NCI-H2227 (cell line): ENCODE data around the gene COX4I1.

Source experiments
- DNase-seq: peaks from one replicate; lab custom pipeline; 2025; ENCODE audit not compliant: unreplicated experiment; lab: John Stamatoyannopoulos, UW

Gene COX4I1

GRCh38 chr16:85799497-85800320 lies at the start of gene COX4I1, which contains the start of gene EMC8:
COX4I1 (plus strand) TSS chr16:85799695; CDS start chr16:85801206, 1,511 bp downstream.
EMC8 (minus strand) TSS chr16:85799544; CDS start chr16:85799295, 249 bp downstream.
- peak; percentile 93 for DNase-seq

GRCh38 chr16:85749771-85750145 lies 49.7 kb upstream of the COX4I1 start:
- DNase-seq, result no peak

GRCh38 chr16:85750146-85750826 lies 49.2 kb upstream of the COX4I1 start:
- peak; percentile 16 for DNase-seq

- peak; percentile 20 for DNase-seq
Observed at GRCh38 chr16:85750827-85751697, 48.4 kb upstream of the COX4I1 start, which contains the start of gene C16orf74. C16orf74 (minus strand) TSS chr16:85751096; CDS start chr16:85735217, 15,879 bp downstream.

GRCh38 chr16:85751698-85752501 lies 47.6 kb upstream of the COX4I1 start:
- no peak for DNase-seq

GRCh38 chr16:85752511-85753420 lies 46.7 kb upstream of the COX4I1 start:
- peak; percentile 41 for DNase-seq

GRCh38 chr16:85753559-85753958 lies 45.9 kb upstream of the COX4I1 start:
- no peak for DNase-seq

- DNase-seq, result no peak
Observed at GRCh38 chr16:85753976-85754375, 45.5 kb upstream of the COX4I1 start.

GRCh38 chr16:85754413-85754812 lies 45.1 kb upstream of the COX4I1 start:
- DNase-seq, result no peak

GRCh38 chr16:85755929-85756768 lies 43.3 kb upstream of the COX4I1 start:
- no peak for DNase-seq

- no peak for DNase-seq
Observed at GRCh38 chr16:85757341-85757822, 42.1 kb upstream of the COX4I1 start.

- no peak for DNase-seq
Observed at GRCh38 chr16:85759136-85759535, 40.4 kb upstream of the COX4I1 start.

GRCh38 chr16:85759631-85760419 lies 39.7 kb upstream of the COX4I1 start:
- no peak for DNase-seq

- DNase-seq, result no peak
Observed at GRCh38 chr16:85761861-85762260, 37.6 kb upstream of the COX4I1 start.

GRCh38 chr16:85762970-85763369 lies 36.5 kb upstream of the COX4I1 start:
- DNase-seq, result no peak

GRCh38 chr16:85763616-85764015 lies 35.9 kb upstream of the COX4I1 start:
- DNase-seq, result no peak

- no peak for DNase-seq
Observed at GRCh38 chr16:85765211-85765610, 34.3 kb upstream of the COX4I1 start.
